Prostate gland (tissue), 2 donors: ENCODE measurements around the gene PTPRD. TPM values are rescaled to one million over a fixed set of nuclear protein-coding genes. Genes with fewer than 3 reads are reported as not detected.

ENCODE experiments used
- DNase-seq: peaks from one replicate; pipeline ENCODE4 v3.0.0-alpha.2; 2019; ENCODE audit warnings: low spot score
- H3K27ac ChIP-seq, 2 donors: fragments of 200-600 bp; sonication (generic); 2 replicates each; pipeline ENCODE4 v1.5.1; 2017 to 2019
- H3K27me3 ChIP-seq: fragments of 200-600 bp; sonication (generic); replicated peaks from 2 replicates; pipeline ENCODE4 v1.5.1; 2019; ENCODE audit not compliant: insufficient read depth
- H3K36me3 ChIP-seq, 2 donors: fragments of 200-600 bp; sonication (generic); 1 replicate in 1 of 2; 2 replicates in 1 of 2; pipeline versions ENCODE4 v1.5.1 to v1.8.1; 2017 to 2019
- H3K4me1 ChIP-seq: fragments of 200-600 bp; sonication (generic); replicated peaks from 2 replicates; pipeline ENCODE4 v1.5.1; 2019
- H3K4me3 ChIP-seq, 2 donors: fragments of 200-600 bp; sonication (generic); 2 replicates each; pipeline ENCODE4 v1.5.1; 2017 to 2019
- H3K9me3 ChIP-seq: fragments of 200-600 bp; sonication (generic); 2 replicates; pipeline ENCODE4 v1.5.1; 2017
- POLR2A ChIP-seq: fragments of 450-650 bp; IDR thresholded peaks from one replicate; pipeline ENCODE4 v1.6.1; 2016; ENCODE audit warnings: antibody characterized with exemption, mild to moderate bottlenecking
- POLR2AphosphoS5 ChIP-seq: sonication (generic); formaldehyde crosslinking; IDR thresholded peaks from one replicate; pipeline ENCODE4 v1.6.1; 2017; ENCODE audit warnings: antibody characterized with exemption
- WGBS: methylation state at CpG from one replicate; pipeline ENCODE4 v1.1.5; 2018; 5-methylcytosine and 5-hydroxymethylcytosine counted together
- intact Hi-C: fragments of 100-400 bp; cut with DNase I; formaldehyde crosslinking; loops from one replicate; pipeline ENCODE4 v1.14.2; 2022
- total RNA-seq, 2 donors: library from RNA; depleted of rRNA; stranded (reverse); fragments of >200 nt; gene quantifications; one replicate each; pipeline ENCODE4 v1.1.0, GENCODE V29; 2016
- TF ChIP-seq, protein P1 (sequence below), 4 experiments: fragments of 200-600 bp in 2 of 4; fragments of 450-650 bp in 2 of 4; sonication (generic) in 2 of 4; IDR thresholded peaks; 1 replicate in 3 of 4; 2 replicates in 1 of 4; pipeline ENCODE4 v1.5.1; 2016 to 2019; ENCODE audit warnings: antibody characterized with exemption in 4 of 4, mild to moderate bottlenecking in 2 of 4, moderate library complexity in 2 of 4

PTPRD gene
- total RNA-seq, 2 donors from 2014 or later, result 5.8 to 23.1 TPM

DNA sequence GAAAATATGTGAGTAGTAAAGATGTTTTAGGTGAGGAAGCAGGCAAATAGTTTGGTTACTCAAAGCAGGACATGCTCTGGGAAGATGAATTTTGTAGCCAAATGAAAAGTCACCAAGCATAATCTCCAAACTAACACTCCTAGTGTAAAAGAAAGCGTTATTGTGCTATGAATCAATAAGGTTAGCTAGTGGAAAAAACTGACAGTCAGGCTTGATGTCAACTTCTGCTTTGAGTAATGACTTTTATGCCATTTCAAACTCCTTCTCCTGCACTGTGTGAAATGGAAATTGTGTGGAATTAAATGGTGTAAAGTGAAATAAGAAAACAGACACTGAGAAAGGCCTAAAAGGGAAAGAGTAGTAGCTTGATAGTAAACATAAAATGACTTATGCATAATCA lies 2176.0 kb downstream of the PTPRD start:
- intact Hi-C loops, result no loop called here

DNA sequence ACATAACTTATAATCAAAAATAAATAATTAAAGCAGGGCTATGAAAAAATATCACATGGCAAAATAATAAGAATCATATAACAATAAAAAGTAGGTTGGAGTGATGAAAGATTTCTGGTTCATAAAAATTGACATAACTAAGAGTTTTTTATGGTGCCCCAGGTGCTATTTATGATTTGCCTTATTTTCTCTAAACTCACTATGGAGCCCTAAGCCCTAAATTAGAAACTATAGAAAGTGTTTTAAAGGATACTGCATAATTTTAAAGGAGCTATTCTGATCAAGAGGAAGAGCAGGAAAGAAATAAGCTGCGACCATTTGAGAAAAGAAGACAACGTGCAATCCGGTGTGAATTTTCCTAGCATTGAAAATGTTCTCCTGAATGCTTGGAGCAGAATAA lies 2178.2 kb downstream of the PTPRD start:
- TF ChIP-seq, protein P1, sequence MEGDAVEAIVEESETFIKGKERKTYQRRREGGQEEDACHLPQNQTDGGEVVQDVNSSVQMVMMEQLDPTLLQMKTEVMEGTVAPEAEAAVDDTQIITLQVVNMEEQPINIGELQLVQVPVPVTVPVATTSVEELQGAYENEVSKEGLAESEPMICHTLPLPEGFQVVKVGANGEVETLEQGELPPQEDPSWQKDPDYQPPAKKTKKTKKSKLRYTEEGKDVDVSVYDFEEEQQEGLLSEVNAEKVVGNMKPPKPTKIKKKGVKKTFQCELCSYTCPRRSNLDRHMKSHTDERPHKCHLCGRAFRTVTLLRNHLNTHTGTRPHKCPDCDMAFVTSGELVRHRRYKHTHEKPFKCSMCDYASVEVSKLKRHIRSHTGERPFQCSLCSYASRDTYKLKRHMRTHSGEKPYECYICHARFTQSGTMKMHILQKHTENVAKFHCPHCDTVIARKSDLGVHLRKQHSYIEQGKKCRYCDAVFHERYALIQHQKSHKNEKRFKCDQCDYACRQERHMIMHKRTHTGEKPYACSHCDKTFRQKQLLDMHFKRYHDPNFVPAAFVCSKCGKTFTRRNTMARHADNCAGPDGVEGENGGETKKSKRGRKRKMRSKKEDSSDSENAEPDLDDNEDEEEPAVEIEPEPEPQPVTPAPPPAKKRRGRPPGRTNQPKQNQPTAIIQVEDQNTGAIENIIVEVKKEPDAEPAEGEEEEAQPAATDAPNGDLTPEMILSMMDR (IDR thresholded peaks at IDR 0.05), result no peak
- TF ChIP-seq POLR2AphosphoS5 (no peak), POLR2A (no peak)
- 97% methylated on average over 3 of the region's 3 CpGs for WGBS
- no peak overlapping the region for H3K4me3 ChIP-seq
- H3K36me3 ChIP-seq, result no peaks in the 10 kb centered on the region
- intact Hi-C loops, result no loop called here
- H3K9me3 ChIP-seq, result no peaks in the 10 kb centered on the region
- no peaks in the 10 kb centered on the region for H3K27me3 ChIP-seq
- H3K27ac ChIP-seq, result no peak overlapping the region
- DNase-seq, result no peak
- no peaks in the 10 kb centered on the region for H3K4me1 ChIP-seq

More for the DNA sequence above, 2176.0 kb downstream of the PTPRD start:
- no peak for DNase-seq
- H3K9me3 ChIP-seq, result no peaks in the 10 kb centered on the region
- WGBS, result 91% methylated on average over 1 of the region's 1 CpG
- no peaks in the 10 kb centered on the region for H3K27me3 ChIP-seq
- no peak overlapping the region for H3K4me3 ChIP-seq
- TF ChIP-seq, protein P1 (IDR thresholded peaks at IDR 0.05), result no peak
- TF ChIP-seq POLR2A (no peak), POLR2AphosphoS5 (no peak)
- H3K36me3 ChIP-seq, result no peaks in the 10 kb centered on the region
- no peak overlapping the region for H3K27ac ChIP-seq
- H3K4me1 ChIP-seq, result no peaks in the 10 kb centered on the region

DNA sequence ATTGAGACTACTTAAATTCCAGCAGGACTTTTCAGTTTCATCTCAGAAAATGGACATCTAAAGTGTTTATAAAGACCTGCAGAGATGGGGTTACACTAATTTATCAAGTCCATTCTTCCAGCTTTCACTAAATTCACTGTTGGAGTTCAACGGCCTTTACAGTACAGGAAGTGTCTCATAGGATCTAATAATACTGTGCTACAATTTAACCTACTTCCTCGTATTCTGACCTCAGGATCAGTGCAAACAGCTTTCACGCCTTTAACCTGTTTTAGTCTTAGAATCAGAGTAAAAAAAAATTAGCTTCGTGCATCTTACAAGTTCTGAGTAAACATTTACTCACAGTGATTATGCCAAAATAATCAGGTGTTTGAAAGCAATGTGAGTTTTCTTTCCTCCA lies 2180.6 kb downstream of the PTPRD start:
- no peaks in the 10 kb centered on the region for H3K4me1 ChIP-seq
- no peak for DNase-seq
- TF ChIP-seq POLR2A, result no peak
- TF ChIP-seq POLR2AphosphoS5, result no peak
- TF ChIP-seq, protein P1 (IDR thresholded peaks at IDR 0.05), result no peak
- no peaks in the 10 kb centered on the region for H3K9me3 ChIP-seq
- H3K36me3 ChIP-seq, result no peaks in the 10 kb centered on the region
- no peak overlapping the region for H3K27ac ChIP-seq
- intact Hi-C loops, result no loop called here
- 55% methylated on average over 4 of the region's 4 CpGs for WGBS
- H3K4me3 ChIP-seq, result no peak overlapping the region
- no peaks in the 10 kb centered on the region for H3K27me3 ChIP-seq

DNA sequence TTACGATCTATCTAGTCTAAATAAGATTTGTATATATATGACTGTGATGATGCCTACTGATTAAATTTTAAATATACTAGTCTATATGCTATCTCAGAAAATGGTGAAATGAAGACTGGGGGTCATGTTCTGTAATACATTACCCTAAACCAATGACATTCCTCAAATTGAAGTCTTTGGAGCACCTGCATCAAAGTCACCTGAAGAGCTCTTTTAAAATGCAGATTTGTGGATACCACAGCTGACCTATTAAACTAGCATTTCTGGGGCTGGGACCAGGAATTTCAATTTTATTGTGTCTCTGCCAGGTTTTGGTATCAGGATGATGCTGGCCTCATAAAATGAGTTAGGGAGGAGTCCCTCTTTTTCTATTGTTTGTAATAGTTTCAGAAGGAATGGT lies 2181.3 kb downstream of the PTPRD start:
- intact Hi-C loops, result no loop called here
- 85% methylated on average over 1 of the region's 1 CpG for WGBS

DNA sequence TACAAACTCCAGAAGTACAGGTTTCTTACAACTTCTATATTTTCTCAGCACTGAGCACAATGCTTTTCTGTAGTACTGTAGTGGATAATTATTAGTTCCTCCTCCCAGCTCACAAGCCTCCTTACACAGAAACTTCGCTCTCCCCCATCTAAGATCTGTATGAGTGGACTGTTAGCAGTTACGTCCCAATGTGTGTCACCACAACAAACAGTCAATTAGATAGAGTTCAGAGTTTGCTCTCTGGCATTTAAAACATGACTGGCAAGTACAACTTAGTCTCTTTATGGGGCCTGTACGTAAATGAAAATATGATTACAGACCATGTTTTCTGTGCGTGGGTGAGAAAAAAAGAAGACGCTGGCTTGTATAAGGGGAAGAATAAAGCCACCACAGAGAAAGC lies 2181.9 kb downstream of the PTPRD start:
- H3K27me3 ChIP-seq, result no peaks in the 10 kb centered on the region
- H3K9me3 ChIP-seq, result no peaks in the 10 kb centered on the region
- no peaks in the 10 kb centered on the region for H3K4me1 ChIP-seq
- TF ChIP-seq POLR2AphosphoS5 (no peak), POLR2A (no peak)
- TF ChIP-seq, protein P1 (IDR thresholded peaks at IDR 0.05), result no peak
- no peaks in the 10 kb centered on the region for H3K36me3 ChIP-seq
- 80% methylated on average over 5 of the region's 5 CpGs for WGBS
- H3K4me3 ChIP-seq, result no peak overlapping the region
- DNase-seq, result no peak
- intact Hi-C loops, result no loop called here
- H3K27ac ChIP-seq, result no peak overlapping the region

More for the DNA sequence above, 2181.3 kb downstream of the PTPRD start:
- Histone ChIP-seq H3K4me3 (no peak overlapping the region), H3K36me3 (no peaks in the 10 kb centered on the region), H3K4me1 (no peaks in the 10 kb centered on the region), H3K27me3 (no peaks in the 10 kb centered on the region), H3K9me3 (no peaks in the 10 kb centered on the region), H3K27ac (no peak overlapping the region)
- no peak for DNase-seq
- TF ChIP-seq POLR2AphosphoS5 (no peak), POLR2A (no peak)
- TF ChIP-seq, protein P1 (IDR thresholded peaks at IDR 0.05), result no peak
